HCT116 (cell line): ENCODE measurements around the gene PBX3. TPM values are rescaled to one million over a fixed set of nuclear protein-coding genes. Genes with fewer than 3 reads are reported as not detected.

Experiments used
- ATAC-seq: fragments of 200-7000 bp; cut with Tn5 transposase; 2 replicates; pipeline ENCODE4 v1.9.1; 2020; ENCODE audit warnings: mild to moderate bottlenecking, moderate library complexity
- BruUV-seq: library from RNA; stranded (reverse); fragments of 400-500 nt; replicated peaks from 2 replicates; lab custom pipeline; 2021; lab: Mats Ljungman, UMichigan
- CTCF ChIA-PET: fragments of 300-600 bp; sonication (Branson Sonifier 250); formaldehyde crosslinking; loops from one replicate; lab custom pipeline; 2021; ENCODE audit warnings: antibody characterized with exemption; lab: Charles Lee
- POLR2A ChIA-PET: fragments of 300-600, 350-600 bp; sonication (Branson Sonifier 250); formaldehyde crosslinking; loops from one replicate; lab custom pipeline; 2021; ENCODE audit warnings: antibody characterized with exemption; lab: Charles Lee
- RAD21 ChIA-PET, 2 experiments: fragments of 300-600 bp; sonication (Branson Sonifier 250); formaldehyde crosslinking; loops; one replicate each; lab custom pipeline; 2023; ENCODE audit warnings: low total read pairs in 2 of 2; ENCODE audit not compliant: uncharacterized antibody in 2 of 2, unreplicated experiment in 2 of 2, low non-redundant PET in 1 of 2; lab: Charles Lee
- DNase-seq: peaks from one replicate; pipeline ENCODE4 v3.0.0-alpha.2; 2010; ENCODE audit warnings: low read depth, low spot score
- H2AFZ ChIP-seq: fragments of 200-600 bp; shearing (Covaris generic), sonication (generic); 2 replicates; pipeline ENCODE4 v1.6.1; 2017; ENCODE audit warnings: low read depth, mixed run types, mixed read lengths, antibody characterized with exemption, low read length; ENCODE audit not compliant: poor library complexity, severe bottlenecking
- H3K27ac ChIP-seq: 2 replicates; pipeline ENCODE4 v1.5.1; 2012; ENCODE audit warnings: low read depth, low read length
- H3K27me3 ChIP-seq: fragments of 200-600 bp; sonication (generic); 2 replicates; pipeline ENCODE4 v1.6.1; 2016; ENCODE audit warnings: mixed run types, low read length, mixed read lengths; ENCODE audit not compliant: insufficient read depth
- H3K36me3 ChIP-seq, 2 experiments: fragments of 200-500 bp in 1 of 2; fragments of 200-600 bp in 1 of 2; sonication (Bioruptor generic) in 1 of 2; sonication (generic) in 1 of 2; 2 replicates each; pipeline versions ENCODE4 v1.5.1 to v1.6.1; 2014 to 2016; ENCODE audit warnings: low read length in 2 of 2, inconsistent platforms in 1 of 2, mixed read lengths in 1 of 2, mixed run types in 1 of 2; ENCODE audit not compliant: insufficient read depth in 2 of 2, control insufficient read depth in 1 of 2
- H3K4me1 ChIP-seq, 2 experiments: fragments of 200-600 bp in 1 of 2; sonication (generic) in 1 of 2; 2 replicates each; pipeline versions ENCODE4 v1.5.1 to v1.6.1; 2012 to 2017; ENCODE audit warnings: low read length in 2 of 2, inconsistent platforms in 1 of 2, mild to moderate bottlenecking in 1 of 2, mixed read lengths in 1 of 2, mixed run types in 1 of 2, moderate library complexity in 1 of 2; ENCODE audit not compliant: insufficient read depth in 2 of 2, control insufficient read depth in 1 of 2
- H3K4me2 ChIP-seq: fragments of 200-600 bp; sonication (generic); 2 replicates; pipeline ENCODE4 v1.6.1; 2017; ENCODE audit warnings: mixed run types, low read length, mixed read lengths
- H3K4me3 ChIP-seq, 2 experiments: fragments of 200-600 bp in 1 of 2; sonication (generic) in 1 of 2; replicated peaks in 1 of 2; 2 replicates each; pipeline ENCODE4 v1.5.1; 2011 to 2016; ENCODE audit warnings: low read length in 2 of 2, control low read depth in 1 of 2, low read depth in 1 of 2, mild to moderate bottlenecking in 1 of 2, mixed read lengths in 1 of 2, mixed run types in 1 of 2
- H3K79me2 ChIP-seq: fragments of 200-600 bp; sonication (generic); 2 replicates; pipeline ENCODE4 v1.6.1; 2017; ENCODE audit warnings: mild to moderate bottlenecking, mixed run types, low read length, moderate library complexity, mixed read lengths; ENCODE audit not compliant: insufficient read depth
- H3K9ac ChIP-seq: fragments of 200-600 bp; sonication (generic); 2 replicates; pipeline ENCODE4 v1.6.1; 2016; ENCODE audit warnings: low read length, mixed read lengths
- H3K9me2 ChIP-seq: fragments of 200-600 bp; sonication (generic), shearing (Covaris generic); 2 replicates; pipeline ENCODE4 v1.6.1; 2017; ENCODE audit warnings: mixed run types, mild to moderate bottlenecking, moderate library complexity; ENCODE audit not compliant: insufficient read depth
- H3K9me3 ChIP-seq, 2 experiments: fragments of 200-500 bp in 1 of 2; fragments of 200-600 bp in 1 of 2; sonication (Bioruptor generic) in 1 of 2; sonication (generic) in 1 of 2; 2 replicates each; pipeline ENCODE4 v1.6.1; 2014 to 2017; ENCODE audit warnings: low read length in 2 of 2, mixed read lengths in 2 of 2, inconsistent platforms in 1 of 2, low read depth in 1 of 2, mild to moderate bottlenecking in 1 of 2, mixed run types in 1 of 2, moderate library complexity in 1 of 2; ENCODE audit not compliant: control insufficient read depth in 1 of 2, insufficient read depth in 1 of 2
- H4K20me1 ChIP-seq: fragments of 200-600 bp; sonication (generic), shearing (Covaris generic); 2 replicates; pipeline ENCODE4 v1.6.1; 2017; ENCODE audit warnings: mixed run types, mild to moderate bottlenecking, moderate library complexity; ENCODE audit not compliant: insufficient read depth
- ELF1 ChIP-seq: IDR thresholded peaks from 2 replicates; pipeline ENCODE4 v1.6.1; 2012; ENCODE audit warnings: low read depth, borderline replicate concordance
- FOSL1 ChIP-seq: IDR thresholded peaks from 2 replicates; pipeline ENCODE4 v1.6.1; 2012; ENCODE audit warnings: low read depth
- JUND ChIP-seq: IDR thresholded peaks from 2 replicates; pipeline ENCODE4 v1.6.1; 2012
- POLR2AphosphoS5 ChIP-seq: IDR thresholded peaks from 2 replicates; pipeline ENCODE4 v1.6.1; 2011; ENCODE audit warnings: mild to moderate bottlenecking, low read depth, low read length, moderate library complexity
- RAD21 ChIP-seq: IDR thresholded peaks from 2 replicates; pipeline ENCODE4 v1.6.1; 2012; ENCODE audit warnings: low read depth, mild to moderate bottlenecking
- SIN3A ChIP-seq: IDR thresholded peaks from 2 replicates; pipeline ENCODE4 v1.6.1; 2012; ENCODE audit warnings: low read depth
- SP1 ChIP-seq: IDR thresholded peaks from 2 replicates; pipeline ENCODE4 v1.6.1; 2012; ENCODE audit warnings: low read depth
- SRF ChIP-seq: IDR thresholded peaks from 2 replicates; pipeline ENCODE4 v1.6.1; 2012; ENCODE audit warnings: low read depth
- ZFX ChIP-seq: fragments of 450-650 bp; IDR thresholded peaks from 2 replicates; pipeline ENCODE4 v1.6.1; 2017
- intact Hi-C: fragments of 100-400 bp; cut with micrococcal nuclease; formaldehyde crosslinking; loops from 2 replicates; pipeline ENCODE4 v1.10.0; 2022
- total RNA-seq: library from RNA; stranded (reverse); gene quantifications from one replicate; pipeline ENCODE4 v1.2.1, GENCODE V29; 2021; ENCODE audit not compliant: unreplicated experiment
- TF ChIP-seq, protein P1 (sequence below): IDR thresholded peaks from 2 replicates; pipeline ENCODE4 v1.6.1; 2012; ENCODE audit warnings: low read depth
- TF ChIP-seq, protein P2 (sequence below): IDR thresholded peaks from 2 replicates; pipeline ENCODE4 v1.6.1; 2012

The PBX3 gene
- total RNA-seq, 1 experiment from 2014 or later, result 13.5 TPM

DNA sequence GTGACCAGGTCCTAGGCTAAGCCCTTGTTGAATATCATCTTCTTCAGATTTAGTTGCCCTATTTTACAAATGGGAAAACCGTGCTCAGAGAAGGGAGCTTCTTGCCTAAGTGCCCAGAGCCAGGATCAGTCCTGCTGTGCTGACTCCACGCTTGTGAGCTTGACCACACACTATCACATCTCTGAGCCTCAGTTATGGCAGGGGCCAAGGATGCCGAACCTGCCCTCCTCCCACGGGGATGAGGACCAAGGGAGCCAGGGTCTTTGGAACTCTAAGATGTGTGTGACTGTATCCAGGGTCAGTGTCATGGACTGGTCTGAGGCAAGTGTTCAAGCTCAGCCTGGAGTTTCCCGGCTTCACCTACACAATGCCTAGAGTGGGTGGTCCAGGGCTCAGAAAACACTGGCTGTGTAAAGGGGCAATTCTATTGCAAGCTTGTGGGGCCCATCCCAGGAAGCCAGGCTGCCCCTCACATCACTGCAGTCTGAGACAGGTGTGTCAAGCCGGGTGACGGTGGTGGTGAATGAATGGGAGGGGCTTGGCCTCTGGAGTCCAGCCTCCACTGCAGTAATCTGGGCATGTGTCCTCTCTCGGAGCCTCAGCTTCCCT lies 235.7 kb downstream of the PBX3 start:
- DNase-seq (no peak), ATAC-seq (no peak)
- Histone ChIP-seq H3K9me2 (no peaks in the 10 kb centered on the region), H3K4me3 (no peak overlapping the region), H2AFZ (no peak overlapping the region), H3K9me3 (0 out of 4 replicates have a peak, but pooled peaks cover 3 to 5% of the 10 kb centered on the region in 2 experiments), H4K20me1 (no peaks in the 10 kb centered on the region), H3K4me2 (no peak overlapping the region), H3K27ac (no peak overlapping the region), H3K27me3 (no peaks in the 10 kb centered on the region), H3K4me1 (no peaks in the 10 kb centered on the region), H3K9ac (no peak overlapping the region), H3K36me3 (no peaks in the 10 kb centered on the region), H3K79me2 (no peaks in the 10 kb centered on the region)
- intact Hi-C loops, result no loop called here
- ChIA-PET RAD21 (no interaction called here), CTCF (no interaction called here), POLR2A (no interaction called here)
- BruUV-seq, result no TSS peak
- TF ChIP-seq FOSL1, result no peak
- TF ChIP-seq, protein P1, sequence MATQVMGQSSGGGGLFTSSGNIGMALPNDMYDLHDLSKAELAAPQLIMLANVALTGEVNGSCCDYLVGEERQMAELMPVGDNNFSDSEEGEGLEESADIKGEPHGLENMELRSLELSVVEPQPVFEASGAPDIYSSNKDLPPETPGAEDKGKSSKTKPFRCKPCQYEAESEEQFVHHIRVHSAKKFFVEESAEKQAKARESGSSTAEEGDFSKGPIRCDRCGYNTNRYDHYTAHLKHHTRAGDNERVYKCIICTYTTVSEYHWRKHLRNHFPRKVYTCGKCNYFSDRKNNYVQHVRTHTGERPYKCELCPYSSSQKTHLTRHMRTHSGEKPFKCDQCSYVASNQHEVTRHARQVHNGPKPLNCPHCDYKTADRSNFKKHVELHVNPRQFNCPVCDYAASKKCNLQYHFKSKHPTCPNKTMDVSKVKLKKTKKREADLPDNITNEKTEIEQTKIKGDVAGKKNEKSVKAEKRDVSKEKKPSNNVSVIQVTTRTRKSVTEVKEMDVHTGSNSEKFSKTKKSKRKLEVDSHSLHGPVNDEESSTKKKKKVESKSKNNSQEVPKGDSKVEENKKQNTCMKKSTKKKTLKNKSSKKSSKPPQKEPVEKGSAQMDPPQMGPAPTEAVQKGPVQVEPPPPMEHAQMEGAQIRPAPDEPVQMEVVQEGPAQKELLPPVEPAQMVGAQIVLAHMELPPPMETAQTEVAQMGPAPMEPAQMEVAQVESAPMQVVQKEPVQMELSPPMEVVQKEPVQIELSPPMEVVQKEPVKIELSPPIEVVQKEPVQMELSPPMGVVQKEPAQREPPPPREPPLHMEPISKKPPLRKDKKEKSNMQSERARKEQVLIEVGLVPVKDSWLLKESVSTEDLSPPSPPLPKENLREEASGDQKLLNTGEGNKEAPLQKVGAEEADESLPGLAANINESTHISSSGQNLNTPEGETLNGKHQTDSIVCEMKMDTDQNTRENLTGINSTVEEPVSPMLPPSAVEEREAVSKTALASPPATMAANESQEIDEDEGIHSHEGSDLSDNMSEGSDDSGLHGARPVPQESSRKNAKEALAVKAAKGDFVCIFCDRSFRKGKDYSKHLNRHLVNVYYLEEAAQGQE, result no peak

DNA sequence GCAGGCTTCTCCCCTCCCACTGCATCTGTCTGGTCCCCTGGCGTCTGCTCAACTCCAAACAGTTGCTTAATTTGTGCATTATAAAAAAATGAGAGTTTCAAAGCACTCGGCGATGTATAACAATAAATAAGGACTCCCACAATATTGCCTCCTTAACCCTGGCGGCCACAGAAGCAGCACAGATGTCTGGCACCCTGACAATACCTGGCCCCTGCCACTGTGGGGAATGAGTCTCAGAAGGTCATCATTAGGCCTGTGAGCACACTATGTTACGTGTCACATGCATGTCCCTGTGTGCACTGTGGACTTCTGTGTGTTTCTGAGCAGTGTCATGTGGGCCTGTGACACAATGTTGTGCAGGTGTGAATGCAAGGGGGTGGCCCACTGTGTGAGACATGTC lies 236.5 kb downstream of the PBX3 start:
- no peaks in the 10 kb centered on the region for H3K4me1 ChIP-seq
- no peaks in the 10 kb centered on the region for H3K27me3 ChIP-seq
- H3K9ac ChIP-seq, result no peak overlapping the region
- H3K9me2 ChIP-seq, result no peaks in the 10 kb centered on the region
- H3K4me2 ChIP-seq, result no peak overlapping the region
- H3K27ac ChIP-seq, result no peak overlapping the region
- H3K4me3 ChIP-seq, result no peak overlapping the region
- DNase-seq, result no peak
- no peak overlapping the region for H2AFZ ChIP-seq
- POLR2A ChIA-PET, result no interaction called here
- H3K36me3 ChIP-seq, result no peaks in the 10 kb centered on the region
- no peak for ATAC-seq
- TF ChIP-seq SRF (no peak), ELF1 (no peak), ZFX (no peak), SP1 (no peak), POLR2AphosphoS5 (no peak), JUND (no peak), RAD21 (no peak), SIN3A (no peak)
- TF ChIP-seq, protein P2, sequence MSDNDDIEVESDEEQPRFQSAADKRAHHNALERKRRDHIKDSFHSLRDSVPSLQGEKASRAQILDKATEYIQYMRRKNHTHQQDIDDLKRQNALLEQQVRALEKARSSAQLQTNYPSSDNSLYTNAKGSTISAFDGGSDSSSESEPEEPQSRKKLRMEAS, result no peak
- 0 out of 4 replicates have a peak, but pooled peaks cover 2 to 5% of the 10 kb centered on the region in 2 experiments for H3K9me3 ChIP-seq
- no TSS peak for BruUV-seq
- no peaks in the 10 kb centered on the region for H3K79me2 ChIP-seq
- RAD21 ChIA-PET, result no interaction called here
- CTCF ChIA-PET, result no interaction called here
- no peaks in the 10 kb centered on the region for H4K20me1 ChIP-seq
- intact Hi-C loops, result no loop called here
